ENCODE results near the gene GNAT1. TPM values are rescaled to one million over a fixed set of nuclear protein-coding genes. Genes with fewer than 3 reads are reported as not detected.

The GNAT1 gene
- total RNA-seq, 1 donor from 2014 or later, result not detected

Small RNA genes lying within 50 kb of the gene (microRNA-seq; reads per million reads assigned to microRNA genes)
- gene MIR566, result not detected
- not detected for gene MIR5787

Other genes with a start within 250 kb of the GNAT1 start
- 85.3 TPM for gene RBM5, start 102.7 kb upstream of the GNAT1 start, total RNA-seq
- gene SEMA3F, start 36.3 kb upstream of the GNAT1 start, total RNA-seq, result 10.0 TPM
- gene SLC38A3, start 13.7 kb downstream of the GNAT1 start, total RNA-seq, result 6.6 TPM
- gene GNAI2, start 44.6 kb downstream of the GNAT1 start, total RNA-seq, result 153 TPM
- gene SEMA3B, start 77.5 kb downstream of the GNAT1 start, total RNA-seq, result 26.5 TPM
- 25.7 TPM for gene LSMEM2, start 87.5 kb downstream of the GNAT1 start, total RNA-seq
- 45.7 TPM for gene IFRD2, start 100.8 kb downstream of the GNAT1 start, total RNA-seq
- gene HYAL3, start 107.8 kb downstream of the GNAT1 start, total RNA-seq, result 1.3 TPM
- gene NAA80, start 107.8 kb downstream of the GNAT1 start, total RNA-seq, result 8.5 TPM
- gene HYAL1, start 112.0 kb downstream of the GNAT1 start, total RNA-seq, result 51.6 TPM
- 42.0 TPM for gene HYAL2, start 131.1 kb downstream of the GNAT1 start, total RNA-seq
- 24.5 TPM for gene TUSC2, start 136.6 kb downstream of the GNAT1 start, total RNA-seq
- 11.0 TPM for gene RASSF1, start 149.2 kb downstream of the GNAT1 start, total RNA-seq
- 0.35 TPM for gene ZMYND10, start 154.1 kb downstream of the GNAT1 start, total RNA-seq
- 19.1 TPM for gene NPRL2, start 159.2 kb downstream of the GNAT1 start, total RNA-seq
- gene CYB561D2, start 159.3 kb downstream of the GNAT1 start, total RNA-seq, result 6.4 TPM
- 26.6 TPM for gene TMEM115, start 167.9 kb downstream of the GNAT1 start, total RNA-seq

Measured in cardiac septum (tissue), 1 donor.